ENCODE results near the gene ERF. TPM values are rescaled to one million over a fixed set of nuclear protein-coding genes. Genes with fewer than 3 reads are reported as not detected.
"Not testable (repeated sequence)": the region's sequence is repeated elsewhere in the genome, so short reads cannot be mapped to it uniquely, and the experiment has no call there.

Gene ERF
- total RNA-seq, 2 experiments from 2014 or later: 65.5 to 66.4 TPM

- no peak within 1 kb of the TSS for H3K4me3 Mint-ChIP-seq
- peak within 1 kb of the TSS; percentile 97 for H3K27ac Mint-ChIP-seq
- ATAC-seq (peak; percentile 87), DNase-seq (peak; percentile 100)
- H3K4me1 Mint-ChIP-seq: peaks cover 24% of the 10 kb centered on the region
- no peaks in the 10 kb centered on the region for H3K27me3 Mint-ChIP-seq
- no peaks in the 10 kb centered on the region for H3K9me3 Mint-ChIP-seq (ENCODE audit: low read depth)
- ChIA-PET POLR2A (interaction anchor here (2.2 kb wide), 2 partner anchors 11 to 26 kb away, joined by 18 to 26 read pairs; partner anchors contain the start of gene GSK3A), CTCF (interaction anchor here (0.5 to 3.1 kb wide), 2 partner anchors 10 to 387 kb away, joined by 3 to 34 read pairs; no protein-coding TSS in a partner anchor)
- intact Hi-C loops (cut with DNase I, micrococcal nuclease): loop anchor here (1.0 kb wide), 15 partner anchors 11 to 409 kb away; partner anchors contain the start of genes ERF (in 2 of the 2), DEDD2 (in 1 of the 2), GSK3A (in 1 of the 2) and MEGF8 (in 1 of the 2)
- peaks cover 12% of the 10 kb centered on the region for H3K36me3 Mint-ChIP-seq (ENCODE audit: low read depth)
Observed at GRCh38 chr19:42268704-42269477, 14.0 kb upstream of the ERF start, which contains the start of gene CIC. TSS of gene CIC (plus strand) at chr19:42269252. CDS start at chr19:42271784, 2,532 bp downstream.

- H3K9me3 Mint-ChIP-seq (ENCODE audit: low read depth): no peaks in the 10 kb centered on the region
- peak; percentile 62 for ATAC-seq
Observed at GRCh38 chr19:42268142-42268703, 13.3 kb upstream of the ERF start.

GRCh38 chr19:42267644-42268141 is 12.8 kb upstream of the ERF start:
- no peaks in the 10 kb centered on the region for H3K27me3 Mint-ChIP-seq
- H3K27ac Mint-ChIP-seq: no peak overlapping the region
- no peak for DNase-seq
- no peaks in the 10 kb centered on the region for H3K9me3 Mint-ChIP-seq (ENCODE audit: low read depth)
- POLR2A ChIA-PET: interaction anchor here (1.6 kb wide), 1 partner anchor 25 kb away, joined by 5 read pairs; the partner anchor contains the start of gene GSK3A
- H3K4me3 Mint-ChIP-seq: no peak overlapping the region
- no peak for ATAC-seq
- CTCF ChIA-PET: interaction anchor here (0.7 to 0.8 kb wide), 2 partner anchors 22 to 115 kb away, joined by 3 read pairs; no protein-coding TSS in a partner anchor
- intact Hi-C loops (cut with DNase I, micrococcal nuclease): loop anchor here (1.0 kb wide), 14 partner anchors 12 to 191 kb away; partner anchors contain the start of genes ERF (in 2 of the 2), DEDD2 (in 1 of the 2), GSK3A (in 1 of the 2) and MEGF8 (in 1 of the 2)
- peaks cover 7% of the 10 kb centered on the region for H3K36me3 Mint-ChIP-seq (ENCODE audit: low read depth)
- peaks cover 24% of the 10 kb centered on the region for H3K4me1 Mint-ChIP-seq

More at GRCh38 chr19:42268142-42268703, 13.3 kb upstream of the ERF start:
- no peak overlapping the region for H3K27ac Mint-ChIP-seq
- peaks cover 24% of the 10 kb centered on the region for H3K4me1 Mint-ChIP-seq
- peaks cover 7% of the 10 kb centered on the region for H3K36me3 Mint-ChIP-seq (ENCODE audit: low read depth)
- intact Hi-C loops (cut with DNase I, micrococcal nuclease): loop anchor here (1.0 kb wide), 14 partner anchors 12 to 192 kb away; partner anchors contain the start of genes ERF (in 2 of the 2), DEDD2 (in 1 of the 2), GSK3A (in 1 of the 2) and MEGF8 (in 1 of the 2)
- ChIA-PET CTCF (interaction anchor here (0.7 to 0.8 kb wide), 2 partner anchors 23 to 116 kb away, joined by 3 read pairs; no protein-coding TSS in a partner anchor), POLR2A (no interaction called here)
- no peaks in the 10 kb centered on the region for H3K27me3 Mint-ChIP-seq
- no peak overlapping the region for H3K4me3 Mint-ChIP-seq
- peak; percentile 99 for DNase-seq

GRCh38 chr19:42266928-42267603 is 12.1 kb upstream of the ERF start:
- intact Hi-C loops (cut with DNase I, micrococcal nuclease): not testable (repeated sequence)

GRCh38 chr19:42266105-42266504 is 11.2 kb upstream of the ERF start:
- ATAC-seq; H3K27me3 Mint-ChIP-seq; H3K4me3 Mint-ChIP-seq; intact Hi-C loops (cut with DNase I, micrococcal nuclease); CTCF ChIA-PET; DNase-seq; H3K36me3 Mint-ChIP-seq (ENCODE audit: low read depth); H3K27ac Mint-ChIP-seq; H3K9me3 Mint-ChIP-seq (ENCODE audit: low read depth): not testable (repeated sequence)
- POLR2A ChIA-PET: interaction anchor here (1.6 kb wide), 1 partner anchor 23 kb away, joined by 5 read pairs; the partner anchor contains the start of gene GSK3A
- H3K4me1 Mint-ChIP-seq: peaks cover 18% of the 10 kb centered on the region

More at GRCh38 chr19:42266928-42267603, 12.1 kb upstream of the ERF start:
- ChIA-PET POLR2A (interaction anchor here (1.6 kb wide), 1 partner anchor 24 kb away, joined by 5 read pairs; the partner anchor contains the start of gene GSK3A), CTCF (interaction anchor here (0.6 to 0.8 kb wide), 2 partner anchors 22 to 132 kb away, joined by 3 read pairs; no protein-coding TSS in a partner anchor)
- not testable (repeated sequence) for H3K9me3 Mint-ChIP-seq (ENCODE audit: low read depth); DNase-seq; H3K4me3 Mint-ChIP-seq; H3K27ac Mint-ChIP-seq; H3K36me3 Mint-ChIP-seq (ENCODE audit: low read depth); H3K27me3 Mint-ChIP-seq; ATAC-seq
- peaks cover 24% of the 10 kb centered on the region for H3K4me1 Mint-ChIP-seq

- Mint-ChIP-seq H3K36me3 (ENCODE audit: low read depth) (no peaks in the 10 kb centered on the region), H3K27ac (no peak overlapping the region), H3K4me3 (no peak overlapping the region), H3K4me1 (no peaks in the 10 kb centered on the region), H3K9me3 (ENCODE audit: low read depth) (no peaks in the 10 kb centered on the region), H3K27me3 (peaks cover under 1% of the 10 kb centered on the region)
- intact Hi-C loops (cut with DNase I, micrococcal nuclease): no loop called here
- ATAC-seq (peak; percentile 58), DNase-seq (no peak)
- CTCF ChIA-PET: no interaction called here
- POLR2A ChIA-PET: no interaction called here
Observed at GRCh38 chr19:42261763-42262162, 6.8 kb upstream of the ERF start.

GRCh38 chr19:42257842-42258241 is 2.9 kb upstream of the ERF start:
- H3K4me1 Mint-ChIP-seq; H3K9me3 Mint-ChIP-seq (ENCODE audit: low read depth); POLR2A ChIA-PET; ATAC-seq; DNase-seq; H3K4me3 Mint-ChIP-seq; H3K27me3 Mint-ChIP-seq; intact Hi-C loops (cut with DNase I, micrococcal nuclease); H3K36me3 Mint-ChIP-seq (ENCODE audit: low read depth); H3K27ac Mint-ChIP-seq: not testable (repeated sequence)
- CTCF ChIA-PET: interaction anchor here (0.6 kb wide), 1 partner anchor 728 kb away, joined by 4 read pairs; no protein-coding TSS in a partner anchor

- Mint-ChIP-seq H3K4me1 (peaks cover 18% of the 10 kb centered on the region), H3K27ac (no peak overlapping the region), H3K9me3 (ENCODE audit: low read depth) (no peaks in the 10 kb centered on the region), H3K36me3 (ENCODE audit: low read depth) (peaks cover 12% of the 10 kb centered on the region), H3K27me3 (peaks cover 3% of the 10 kb centered on the region), H3K4me3 (peak overlapping the region; percentile 70)
- DNase-seq (peak; percentile 18), ATAC-seq (no peak)
- POLR2A ChIA-PET: no interaction called here
- intact Hi-C loops (cut with DNase I, micrococcal nuclease): loop anchor here (1.0 kb wide), 2 partner anchors 12 to 27 kb away; no protein-coding TSS in a partner anchor
- CTCF ChIA-PET: interaction anchor here (0.9 to 1.4 kb wide), 3 partner anchors 23 to 75 kb away, joined by 3 to 6 read pairs (median 5); no protein-coding TSS in a partner anchor
Observed at GRCh38 chr19:42255766-42256745, 1.1 kb upstream of the ERF start.

GRCh38 chr19:42254089-42254849 is 659 bp downstream of the ERF start:
- Mint-ChIP-seq H3K4me3 (peak overlapping the region; percentile 70), H3K4me1 (peaks cover 25% of the 10 kb centered on the region), H3K27ac (peak overlapping the region; percentile 63), H3K9me3 (ENCODE audit: low read depth) (no peaks in the 10 kb centered on the region), H3K36me3 (ENCODE audit: low read depth) (peaks cover 17% of the 10 kb centered on the region), H3K27me3 (peaks cover 3% of the 10 kb centered on the region)
- CTCF ChIA-PET: interaction anchor here (1.0 kb wide), 1 partner anchor 10 kb away, joined by 3 read pairs; no protein-coding TSS in a partner anchor
- POLR2A ChIA-PET: no interaction called here
- ATAC-seq (peak; percentile 40), DNase-seq (peak; percentile 89)
- intact Hi-C loops (cut with DNase I, micrococcal nuclease): loop anchor here (1.0 kb wide), 3 partner anchors 10 to 121 kb away; partner anchors contain the start of gene DEDD2 (in 1 of the 2)
